Activated B cell treated with CpG ODN at 0.5 μM for 24 hours (primary cell): ENCODE measurements around the gene BRIP1. TPM values are rescaled to one million over a fixed set of nuclear protein-coding genes. Genes with fewer than 3 reads are reported as not detected.

ENCODE experiments used
- ATAC-seq: fragments of 200-7000 bp; cut with Tn5 transposase; one replicate; pipeline ENCODE4 v1.10.0; 2021; ENCODE audit warnings: low read depth, mild to moderate bottlenecking, moderate library complexity
- CTCF ChIA-PET: fragments of 350-600 bp; sonication (Branson Sonifier 250); formaldehyde crosslinking; loops from one replicate; lab custom pipeline; 2021; ENCODE audit warnings: antibody characterized with exemption; lab: Charles Lee
- POLR2A ChIA-PET: fragments of 350-600 bp; sonication (Branson Sonifier 250); formaldehyde crosslinking; loops from one replicate; lab custom pipeline; 2021; ENCODE audit warnings: antibody characterized with exemption; lab: Charles Lee
- DNase-seq: peaks from one replicate; pipeline ENCODE4 v3.0.0; 2022
- H3K27ac Mint-ChIP-seq: one replicate; pipeline ENCODE4 v1.8.0; 2020; ENCODE audit warnings: mixed read lengths
- H3K27me3 Mint-ChIP-seq: one replicate; pipeline ENCODE4 v1.8.0; 2021; ENCODE audit warnings: mixed read lengths
- H3K36me3 Mint-ChIP-seq: one replicate; pipeline ENCODE4 v1.8.0; 2021; ENCODE audit warnings: low read depth, mixed read lengths
- H3K4me1 Mint-ChIP-seq: one replicate; pipeline ENCODE4 v1.8.0; 2021; ENCODE audit warnings: mixed read lengths
- H3K4me3 Mint-ChIP-seq: one replicate; pipeline ENCODE4 v1.8.0; 2020; ENCODE audit warnings: mild to moderate bottlenecking, mixed read lengths
- H3K9me3 Mint-ChIP-seq: one replicate; pipeline ENCODE4 v1.8.0; 2020; ENCODE audit warnings: mixed read lengths
- intact Hi-C: fragments of 100-400 bp; cut with micrococcal nuclease; formaldehyde crosslinking; loops from one replicate; pipeline ENCODE4 v1.15.1; 2024
- total RNA-seq: library from RNA; stranded (reverse); gene quantifications from 2 replicates; pipeline ENCODE4 v1.2.3, GENCODE V29; 2022
- TF ChIP-seq, protein P1 (sequence below): fragments of 200-600 bp; IDR thresholded peaks from one replicate; pipeline ENCODE4 v1.8.0; 2022; ENCODE audit warnings: antibody characterized with exemption, mild to moderate bottlenecking

Gene BRIP1
- total RNA-seq, 1 donor from 2014 or later, result 2.5 TPM

DNA sequence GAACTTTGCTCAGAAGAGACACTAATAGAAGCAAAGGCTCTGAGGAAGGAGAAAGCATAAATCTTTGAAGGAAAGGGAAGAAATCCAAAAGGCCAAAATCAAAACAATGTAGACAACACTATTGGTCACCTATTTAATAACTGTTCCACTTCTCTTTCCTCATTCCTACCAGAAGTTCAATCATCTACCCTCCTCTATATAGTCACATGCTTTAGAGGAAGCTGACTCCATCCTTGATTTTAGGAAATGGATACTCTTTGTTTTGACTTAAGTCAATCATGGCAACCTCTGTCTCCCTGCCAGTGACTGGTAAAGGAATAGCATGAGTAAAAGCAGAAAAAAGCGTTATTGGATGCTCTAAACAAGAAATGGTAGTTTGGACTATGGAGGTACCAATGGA is 7.3 kb downstream of the BRIP1 start:
- DNase-seq, result no peak
- ATAC-seq, result no peak
- intact Hi-C loops, result no loop called here
- CTCF ChIA-PET, result no interaction called here
- Mint-ChIP-seq H3K4me3 (no peak overlapping the region), H3K4me1 (no peaks in the 10 kb centered on the region), H3K27ac (no peak overlapping the region), H3K9me3 (no peaks in the 10 kb centered on the region), H3K36me3 (no peaks in the 10 kb centered on the region), H3K27me3 (no peaks in the 10 kb centered on the region)
- POLR2A ChIA-PET, result no interaction called here
- TF ChIP-seq, protein P1, sequence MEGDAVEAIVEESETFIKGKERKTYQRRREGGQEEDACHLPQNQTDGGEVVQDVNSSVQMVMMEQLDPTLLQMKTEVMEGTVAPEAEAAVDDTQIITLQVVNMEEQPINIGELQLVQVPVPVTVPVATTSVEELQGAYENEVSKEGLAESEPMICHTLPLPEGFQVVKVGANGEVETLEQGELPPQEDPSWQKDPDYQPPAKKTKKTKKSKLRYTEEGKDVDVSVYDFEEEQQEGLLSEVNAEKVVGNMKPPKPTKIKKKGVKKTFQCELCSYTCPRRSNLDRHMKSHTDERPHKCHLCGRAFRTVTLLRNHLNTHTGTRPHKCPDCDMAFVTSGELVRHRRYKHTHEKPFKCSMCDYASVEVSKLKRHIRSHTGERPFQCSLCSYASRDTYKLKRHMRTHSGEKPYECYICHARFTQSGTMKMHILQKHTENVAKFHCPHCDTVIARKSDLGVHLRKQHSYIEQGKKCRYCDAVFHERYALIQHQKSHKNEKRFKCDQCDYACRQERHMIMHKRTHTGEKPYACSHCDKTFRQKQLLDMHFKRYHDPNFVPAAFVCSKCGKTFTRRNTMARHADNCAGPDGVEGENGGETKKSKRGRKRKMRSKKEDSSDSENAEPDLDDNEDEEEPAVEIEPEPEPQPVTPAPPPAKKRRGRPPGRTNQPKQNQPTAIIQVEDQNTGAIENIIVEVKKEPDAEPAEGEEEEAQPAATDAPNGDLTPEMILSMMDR, result no peak

DNA sequence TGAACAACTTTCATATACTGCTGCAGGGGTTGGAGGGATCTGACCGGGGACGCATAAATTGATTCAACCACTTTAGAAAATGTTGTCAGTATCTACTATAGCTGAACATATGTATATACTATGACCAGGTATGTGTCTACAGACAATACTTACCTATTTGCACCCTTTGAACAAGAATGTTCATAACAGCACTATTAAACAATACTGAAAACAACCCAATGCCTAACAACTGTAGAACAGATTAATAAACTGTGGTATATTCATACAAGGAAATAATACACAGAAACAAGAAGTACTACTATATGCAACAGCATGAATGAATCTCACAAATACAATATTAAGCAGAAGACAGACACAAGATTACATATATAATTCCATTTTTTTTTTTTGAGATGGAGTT is 10.5 kb downstream of the BRIP1 start:
- H3K27ac Mint-ChIP-seq, result no peak overlapping the region
- TF ChIP-seq, protein P1, result no peak
- intact Hi-C loops, result no loop called here
- H3K27me3 Mint-ChIP-seq, result no peaks in the 10 kb centered on the region
- H3K9me3 Mint-ChIP-seq, result no peaks in the 10 kb centered on the region
- no peak overlapping the region for H3K4me3 Mint-ChIP-seq
- CTCF ChIA-PET, result no interaction called here
- no peaks in the 10 kb centered on the region for H3K4me1 Mint-ChIP-seq
- no peaks in the 10 kb centered on the region for H3K36me3 Mint-ChIP-seq
- ATAC-seq (no peak), DNase-seq (no peak)
- POLR2A ChIA-PET, result no interaction called here

DNA sequence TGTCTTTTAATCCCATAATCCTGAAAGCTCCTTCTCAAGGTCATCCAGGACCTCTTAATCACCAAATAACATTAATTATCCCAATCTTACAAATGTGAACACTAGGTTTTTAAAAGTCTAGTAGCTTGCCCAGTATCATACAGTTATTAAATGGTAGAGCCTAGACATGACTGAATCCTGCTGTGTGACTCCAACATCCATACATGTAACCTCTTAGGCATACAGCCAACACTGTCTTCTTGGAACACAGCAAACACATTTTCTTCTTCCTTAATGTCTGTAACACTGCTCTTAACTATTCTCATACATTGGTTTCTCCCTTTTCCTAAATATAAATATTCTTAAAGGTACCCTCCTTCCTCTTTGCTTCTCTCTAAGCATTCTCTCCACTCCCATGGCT is 13.7 kb downstream of the BRIP1 start:
- ATAC-seq (no peak), DNase-seq (no peak)
- POLR2A ChIA-PET, result interaction anchor here (0.7 kb wide), 1 partner anchor 15 kb away, joined by 3 read pairs; no protein-coding TSS in a partner anchor
- CTCF ChIA-PET, result no interaction called here
- intact Hi-C loops, result no loop called here
- Mint-ChIP-seq H3K9me3 (no peaks in the 10 kb centered on the region), H3K36me3 (no peaks in the 10 kb centered on the region), H3K4me3 (no peak overlapping the region), H3K27ac (no peak overlapping the region), H3K27me3 (no peaks in the 10 kb centered on the region), H3K4me1 (no peaks in the 10 kb centered on the region)
- TF ChIP-seq, protein P1, result no peak

DNA sequence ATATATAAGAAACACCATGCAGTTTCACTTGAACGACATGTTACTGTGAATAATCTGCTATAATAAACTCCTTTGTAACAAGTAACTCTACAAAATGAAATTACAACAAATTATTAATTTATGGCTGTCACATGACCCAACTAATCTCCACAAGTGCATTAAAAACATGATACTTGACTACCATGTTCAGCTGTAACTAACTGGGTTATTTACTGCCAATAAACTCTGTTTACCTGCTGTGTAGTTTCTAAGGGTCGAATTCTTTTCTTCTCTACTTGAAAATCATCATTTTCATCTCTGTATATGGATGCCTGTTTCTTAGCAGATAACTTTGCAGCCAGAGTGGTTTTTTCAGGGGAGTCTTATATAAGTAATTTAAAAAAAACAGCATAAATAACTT is 14.4 kb downstream of the BRIP1 start:
- DNase-seq (no peak), ATAC-seq (no peak)
- H3K36me3 Mint-ChIP-seq, result no peaks in the 10 kb centered on the region
- no peaks in the 10 kb centered on the region for H3K9me3 Mint-ChIP-seq
- TF ChIP-seq, protein P1, result no peak
- ChIA-PET POLR2A (no interaction called here), CTCF (no interaction called here)
- intact Hi-C loops, result no loop called here
- no peaks in the 10 kb centered on the region for H3K4me1 Mint-ChIP-seq
- no peak overlapping the region for H3K4me3 Mint-ChIP-seq
- H3K27ac Mint-ChIP-seq, result no peak overlapping the region
- H3K27me3 Mint-ChIP-seq, result no peaks in the 10 kb centered on the region

DNA sequence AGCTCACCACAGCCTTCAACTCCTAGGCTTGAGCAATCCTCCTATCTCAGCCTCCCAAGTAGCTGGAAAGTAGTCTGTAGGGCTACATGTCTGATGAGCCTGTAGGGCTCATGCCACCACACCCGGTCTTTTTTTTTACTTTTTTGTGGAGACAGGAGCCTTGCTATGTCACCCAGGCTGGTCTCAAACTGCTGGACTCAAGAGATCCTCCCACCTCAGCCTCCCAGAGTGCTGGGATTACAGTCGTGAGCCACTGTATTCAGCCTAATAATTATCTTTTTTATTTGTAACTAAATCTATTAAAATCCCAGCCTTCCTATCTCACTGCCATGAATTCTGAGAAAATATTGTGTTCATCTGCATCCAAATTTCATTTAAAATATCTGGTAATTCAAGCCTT is 15.1 kb downstream of the BRIP1 start:
- intact Hi-C loops, result no loop called here

More for the DNA sequence above, 15.1 kb downstream of the BRIP1 start:
- Mint-ChIP-seq H3K4me3 (no peak overlapping the region), H3K4me1 (no peaks in the 10 kb centered on the region), H3K27ac (no peak overlapping the region), H3K36me3 (no peaks in the 10 kb centered on the region), H3K9me3 (no peaks in the 10 kb centered on the region), H3K27me3 (no peaks in the 10 kb centered on the region)
- ATAC-seq (no peak), DNase-seq (no peak)
- TF ChIP-seq, protein P1, result no peak
- ChIA-PET POLR2A (no interaction called here), CTCF (no interaction called here)
